ENCODE data around the gene NIBAN1.

DNA sequence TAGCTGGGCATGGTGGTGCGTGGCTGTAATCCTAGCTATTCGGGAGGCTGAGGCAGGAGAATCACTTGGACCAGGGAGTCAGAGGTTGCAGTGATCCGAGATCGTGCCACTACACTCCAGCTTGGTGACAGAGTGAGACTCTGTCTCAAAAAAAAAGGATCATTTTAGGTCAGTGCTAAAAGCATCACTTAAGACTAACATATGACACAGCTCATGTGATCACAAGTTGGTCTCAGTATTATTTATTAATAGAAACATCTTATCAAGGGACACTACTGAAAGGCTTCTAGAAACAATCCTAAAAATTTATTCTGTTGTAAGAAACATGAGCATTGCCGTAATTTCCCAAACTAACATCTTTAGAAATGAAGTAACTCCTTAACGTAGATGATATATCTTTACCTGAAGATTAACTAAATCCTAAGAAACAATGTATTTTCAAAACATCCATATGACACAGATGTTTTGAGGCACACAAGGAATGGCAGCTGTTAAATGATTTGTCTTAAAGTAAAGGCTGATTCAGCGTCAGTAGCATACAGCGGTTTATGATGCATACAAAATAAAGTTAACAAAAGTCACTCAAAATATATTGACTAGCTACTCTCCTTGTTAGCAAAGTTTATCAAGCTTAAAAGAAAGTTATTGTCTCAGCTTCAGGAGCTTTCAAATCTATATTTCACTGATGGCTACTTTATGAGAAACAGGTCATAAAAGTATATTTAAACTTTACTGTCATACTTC, 2.6 kb downstream of the NIBAN1 start:
- TF ChIP-seq, protein P1, sequence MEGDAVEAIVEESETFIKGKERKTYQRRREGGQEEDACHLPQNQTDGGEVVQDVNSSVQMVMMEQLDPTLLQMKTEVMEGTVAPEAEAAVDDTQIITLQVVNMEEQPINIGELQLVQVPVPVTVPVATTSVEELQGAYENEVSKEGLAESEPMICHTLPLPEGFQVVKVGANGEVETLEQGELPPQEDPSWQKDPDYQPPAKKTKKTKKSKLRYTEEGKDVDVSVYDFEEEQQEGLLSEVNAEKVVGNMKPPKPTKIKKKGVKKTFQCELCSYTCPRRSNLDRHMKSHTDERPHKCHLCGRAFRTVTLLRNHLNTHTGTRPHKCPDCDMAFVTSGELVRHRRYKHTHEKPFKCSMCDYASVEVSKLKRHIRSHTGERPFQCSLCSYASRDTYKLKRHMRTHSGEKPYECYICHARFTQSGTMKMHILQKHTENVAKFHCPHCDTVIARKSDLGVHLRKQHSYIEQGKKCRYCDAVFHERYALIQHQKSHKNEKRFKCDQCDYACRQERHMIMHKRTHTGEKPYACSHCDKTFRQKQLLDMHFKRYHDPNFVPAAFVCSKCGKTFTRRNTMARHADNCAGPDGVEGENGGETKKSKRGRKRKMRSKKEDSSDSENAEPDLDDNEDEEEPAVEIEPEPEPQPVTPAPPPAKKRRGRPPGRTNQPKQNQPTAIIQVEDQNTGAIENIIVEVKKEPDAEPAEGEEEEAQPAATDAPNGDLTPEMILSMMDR (IDR thresholded peaks at IDR 0.05): no peak
- TF ChIP-seq POLR2A (IDR thresholded peaks at IDR 0.05) (no peak), EP300 (IDR thresholded peaks at IDR 0.05) (no peak), POLR2AphosphoS5 (IDR thresholded peaks at IDR 0.05) (no peak)

Measured in suprapubic skin (tissue), 4 donors.